IMR-90 (cell line): Measurements from ENCODE around the gene GLCE. TPM values are rescaled to one million over a fixed set of nuclear protein-coding genes. Genes with fewer than 3 reads are reported as not detected.

Experiments used
- ATAC-seq: fragments of 200-7000 bp; cut with Tn5 transposase; 2 replicates; pipeline ENCODE4 v1.9.1; 2020; ENCODE audit warnings: low read depth, mild to moderate bottlenecking, moderate library complexity
- BruUV-seq: library from RNA; stranded (reverse); fragments of 400-500 nt; replicated peaks from 2 replicates; lab custom pipeline; 2021; lab: Mats Ljungman, UMichigan
- CTCF ChIA-PET: fragments of 300-600 bp; formaldehyde crosslinking; extraction: SDS; loops from one replicate; lab custom pipeline; 2021; ENCODE audit warnings: antibody characterized with exemption; lab: Yijun Ruan, JAX
- POLR2A ChIA-PET: fragments of 300-600 bp; sonication (Branson Sonifier 250); formaldehyde crosslinking; loops from one replicate; lab custom pipeline; 2022; ENCODE audit warnings: antibody characterized with exemption; ENCODE audit not compliant: unreplicated experiment; lab: Charles Lee
- DNase-seq: peaks from one replicate; pipeline ENCODE4 v3.0.0; 2013
- H2AFZ ChIP-seq: replicated peaks from 2 replicates; pipeline ENCODE3; 2013; ENCODE audit warnings: low read length, mild to moderate bottlenecking; ENCODE audit not compliant: poor library complexity
- H2AK5ac ChIP-seq: 2 replicates; pipeline ENCODE4 v1.6.1; 2013; ENCODE audit warnings: low read depth, low read length, inconsistent platforms
- H2AK9ac ChIP-seq: replicated peaks from 2 replicates; pipeline ENCODE3; 2013; ENCODE audit warnings: mild to moderate bottlenecking, low read depth, low read length, moderate library complexity; ENCODE audit not compliant: poor library complexity
- H2BK120ac ChIP-seq: 2 replicates; pipeline ENCODE4 v1.6.1; 2013; ENCODE audit warnings: low read depth, low read length, inconsistent platforms
- H2BK15ac ChIP-seq: 3 replicates; pipeline ENCODE4 v1.6.1; 2013; ENCODE audit warnings: low read depth, low read length, inconsistent platforms
- H2BK20ac ChIP-seq: 2 replicates; pipeline ENCODE4 v1.6.1; 2013; ENCODE audit warnings: low read depth, mild to moderate bottlenecking, inconsistent platforms, low read length, moderate library complexity
- H2BK5ac ChIP-seq: 2 replicates; pipeline ENCODE4 v1.6.1; 2013; ENCODE audit warnings: mild to moderate bottlenecking, low read depth, low read length, inconsistent platforms; ENCODE audit not compliant: poor library complexity, severe bottlenecking
- H3K14ac ChIP-seq: replicated peaks from 2 replicates; pipeline ENCODE4 v1.6.1; 2013; ENCODE audit warnings: low read depth, low read length, inconsistent platforms
- H3K18ac ChIP-seq: 2 replicates; pipeline ENCODE4 v1.6.1; 2013; ENCODE audit warnings: low read depth, low read length, control low read depth
- H3K23ac ChIP-seq: 2 replicates; pipeline ENCODE4 v1.6.1; 2013; ENCODE audit warnings: low read depth, low read length, inconsistent platforms
- H3K27ac ChIP-seq: 2 replicates; pipeline ENCODE4 v1.5.1; 2013; ENCODE audit warnings: mild to moderate bottlenecking, control low read depth, low read length; ENCODE audit not compliant: insufficient read depth
- H3K27me3 ChIP-seq: 2 replicates; pipeline ENCODE4 v1.6.1; 2013; ENCODE audit warnings: low read length; ENCODE audit not compliant: control insufficient read depth, insufficient read depth
- H3K36me3 ChIP-seq: 2 replicates; pipeline ENCODE4 v1.6.1; 2013; ENCODE audit warnings: low read length, mixed read lengths; ENCODE audit not compliant: control insufficient read depth, insufficient read depth
- H3K4ac ChIP-seq: 2 replicates; pipeline ENCODE4 v1.6.1; 2013; ENCODE audit warnings: low read depth, low read length, inconsistent platforms
- H3K4me1 ChIP-seq: 2 replicates; pipeline ENCODE4 v1.6.1; 2013; ENCODE audit warnings: low read length, mixed read lengths; ENCODE audit not compliant: control insufficient read depth, insufficient read depth
- H3K4me2 ChIP-seq: 2 replicates; pipeline ENCODE4 v1.6.1; 2013; ENCODE audit warnings: low read depth, mild to moderate bottlenecking, control low read depth, low read length, moderate library complexity
- H3K4me3 ChIP-seq: 2 replicates; pipeline ENCODE4 v1.5.1; 2013; ENCODE audit warnings: low read depth, mild to moderate bottlenecking, control low read depth, low read length, moderate library complexity; ENCODE audit not compliant: insufficient read depth
- H3K56ac ChIP-seq: 2 replicates; pipeline ENCODE4 v1.6.1; 2013; ENCODE audit warnings: low read length, inconsistent platforms; ENCODE audit not compliant: insufficient read depth; ENCODE audit errors: extremely low read depth
- H3K79me1 ChIP-seq, 2 experiments: 2 replicates each; pipeline ENCODE4 v1.6.1; 2013; ENCODE audit warnings: low read length in 2 of 2, inconsistent platforms in 1 of 2, low read depth in 1 of 2
- H3K9ac ChIP-seq: 2 replicates; pipeline ENCODE4 v1.6.1; 2013; ENCODE audit warnings: low read depth, low read length, control low read depth
- H3K9me1 ChIP-seq: 2 replicates; pipeline ENCODE4 v1.6.1; 2013; ENCODE audit warnings: low read length, inconsistent platforms; ENCODE audit not compliant: insufficient read depth
- H3K9me3 ChIP-seq: 2 replicates; pipeline ENCODE4 v1.6.1; 2013; ENCODE audit warnings: low read length; ENCODE audit not compliant: control insufficient read depth, insufficient read depth
- H4K20me1 ChIP-seq: 2 replicates; pipeline ENCODE4 v1.6.1; 2013; ENCODE audit warnings: low read length, inconsistent platforms; ENCODE audit not compliant: insufficient read depth
- H4K5ac ChIP-seq: 2 replicates; pipeline ENCODE4 v1.6.1; 2013; ENCODE audit warnings: mild to moderate bottlenecking, low read depth, low read length, control low read depth
- H4K8ac ChIP-seq, 2 experiments: 2 replicates each; pipeline ENCODE4 v1.6.1; 2013; ENCODE audit warnings: low read depth in 2 of 2, low read length in 2 of 2, control low read depth in 1 of 2, inconsistent platforms in 1 of 2
- H4K91ac ChIP-seq: 2 replicates; pipeline ENCODE4 v1.6.1; 2013; ENCODE audit warnings: low read depth, low read length, inconsistent platforms; ENCODE audit not compliant: insufficient read depth
- MAZ ChIP-seq: IDR thresholded peaks from 2 replicates; pipeline ENCODE4 v1.6.1; 2012; ENCODE audit warnings: low read depth, mild to moderate bottlenecking, low read length, improper control_type of control experiment, moderate library complexity, borderline replicate concordance
- NFE2L2 ChIP-seq: fragments of 150-350 bp; IDR thresholded peaks from 2 replicates; pipeline ENCODE4 v1.6.1; 2016; ENCODE audit warnings: low read depth, mild to moderate bottlenecking, low read length
- RFX5 ChIP-seq: IDR thresholded peaks from 2 replicates; pipeline ENCODE4 v1.8.0; 2012; ENCODE audit warnings: low read depth, mild to moderate bottlenecking, low read length, moderate library complexity
- dilution Hi-C: fragments of 300-500 bp; cut with HindIII; formaldehyde crosslinking; loops from one replicate; pipeline ENCODE4 v1.14.3; 2018; ENCODE audit warnings: low sequenced_read_pairs; ENCODE audit not compliant: unreplicated experiment
- in situ Hi-C: fragments of 300-500 bp; cut with MboI; formaldehyde crosslinking; loops from 3 replicates; pipeline ENCODE4 v1.14.3; 2019; ENCODE audit warnings: low sequenced_read_pairs, inconsistent platforms, mixed read lengths
- intact Hi-C: fragments of 100-400 bp; cut with micrococcal nuclease; formaldehyde crosslinking; loops from 2 replicates; pipeline ENCODE4 v1.10.0; 2022
- polyA plus RNA-seq, 3 experiments: library from polyadenylated mRNA; depleted of rRNA; stranded (reverse); fragments of >200 nt; gene quantifications; 2 replicates each; pipeline ENCODE4 v1.2.3, GENCODE V29; 2012; ENCODE audit warnings: low replicate concordance in 1 of 3
- total RNA-seq: library from RNA; depleted of rRNA; stranded (reverse); fragments of >200 nt; gene quantifications from 2 replicates; pipeline ENCODE4 v1.2.3, GENCODE V29; 2012

Gene GLCE
- total and polyA plus RNA-seq, 2 of the 4 experiments (the other 2 are of a cell fraction): 15.3 to 29.6 TPM

- peak overlapping the region; percentile 90 for H2BK120ac ChIP-seq
- H2AFZ ChIP-seq: no peak overlapping the region
- H3K18ac ChIP-seq: peak overlapping the region; percentile 82; the same call in 1 of the 2 replicates
- in situ Hi-C loops: no loop called here
- H3K9me1 ChIP-seq: peaks cover 2% of the 10 kb centered on the region; the same call in 1 of the 2 replicates
- H3K4me3 ChIP-seq: no peak overlapping the region
- peak overlapping the region; percentile 79 for H2BK5ac ChIP-seq
- H2BK20ac ChIP-seq: peak overlapping the region; percentile 93
- ChIA-PET POLR2A (interaction anchor here (0.6 kb wide), 1 partner anchor 14 kb away, joined by 3 read pairs; no protein-coding TSS in a partner anchor), CTCF (no interaction called here)
- no peaks in the 10 kb centered on the region for H4K20me1 ChIP-seq
- H4K91ac ChIP-seq: peak overlapping the region; percentile 66; the same call in 1 of the 2 replicates
- H3K9me3 ChIP-seq: no peaks in the 10 kb centered on the region
- no TSS peak for BruUV-seq
- no peak overlapping the region for H3K56ac ChIP-seq
- H2BK15ac ChIP-seq: peak overlapping the region; percentile 98; the same call in 2 of the 3 replicates
- H3K36me3 ChIP-seq: no peaks in the 10 kb centered on the region
- H4K5ac ChIP-seq: no peak overlapping the region
- peak overlapping the region; percentile 27 to 87; a peak in 2 of 4 replicates for H4K8ac ChIP-seq
- H3K4me2 ChIP-seq: peak overlapping the region; percentile 7; the same call in 1 of the 2 replicates
- no peak overlapping the region; the same call in 1 of the 2 replicates for H3K23ac ChIP-seq
- H3K27me3 ChIP-seq: peaks cover 14% of the 10 kb centered on the region
- ATAC-seq (peak; percentile 25; the same call in 1 of the 2 replicates), DNase-seq (peak; percentile 42)
- H3K79me1 ChIP-seq: no peaks in the 10 kb centered on the region
- dilution Hi-C loops: no loop called here
- H2AK5ac ChIP-seq: peak overlapping the region; percentile 86
- no peak overlapping the region for H3K27ac ChIP-seq
- peak overlapping the region; percentile 82; the same call in 1 of the 2 replicates for H3K4ac ChIP-seq
- intact Hi-C loops: no loop called here
- H3K4me1 ChIP-seq: peaks cover 4% of the 10 kb centered on the region
- TF ChIP-seq RFX5: no peak
- TF ChIP-seq NFE2L2: no peak
- TF ChIP-seq MAZ: no peak
- H3K14ac ChIP-seq: peak overlapping the region; percentile 78
- H2AK9ac ChIP-seq: no peak overlapping the region
- no peak overlapping the region for H3K9ac ChIP-seq
Observed at GRCh38 chr15:69154078-69154477, 6.4 kb upstream of the GLCE start.
